ENCODE measurements around the gene DGKG. TPM values are rescaled to one million over a fixed set of nuclear protein-coding genes. Genes with fewer than 3 reads are reported as not detected.

The DGKG gene
- total and polyA plus RNA-seq, 2 of the 8 experiments (the other 6 are each of a cell fraction or from before 2014, with no cell fraction given): 0.30 to 0.48 TPM

DNA sequence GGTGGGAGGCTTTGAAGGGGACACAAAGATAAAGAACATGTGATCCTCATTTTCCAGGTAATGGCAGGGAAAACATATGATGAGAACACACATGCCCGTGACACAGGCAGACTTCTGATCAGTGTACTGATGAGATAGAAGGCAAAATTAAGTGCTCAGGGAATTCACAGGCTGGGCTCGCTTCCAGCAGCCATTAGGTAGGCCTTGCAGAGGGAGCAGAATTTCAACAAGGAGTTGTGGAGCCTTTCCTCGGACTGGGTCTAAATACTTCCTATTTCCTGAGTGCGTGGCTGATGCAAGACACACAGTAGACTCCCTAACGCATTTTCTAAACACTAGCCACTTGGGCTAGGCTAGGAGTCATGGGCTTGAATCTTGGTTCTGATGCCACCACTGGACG lies 179.2 kb downstream of the DGKG start:
- no peak overlapping the region for H2AFZ ChIP-seq (ENCODE audit: low read length)
- no peaks in the 10 kb centered on the region for H4K20me1 ChIP-seq (replicated peaks in 1 of 2; ENCODE audit: control insufficient read depth in 1 of 2, insufficient read depth in 2 of 2, low read length in 2 of 2)
- H3K9ac ChIP-seq (replicated peaks in 1 of 4; ENCODE audit: extremely low read depth in 1 of 4, low read depth in 3 of 4, low read length in 3 of 4): no peak overlapping the region
- H2BK120ac ChIP-seq (replicated peaks; ENCODE audit: low read depth, low read length): no peak overlapping the region
- DNase-seq (ENCODE audit: low read depth in 1 of 2, low spot score in 2 of 2) (no peak), FAIRE-seq (no peak)
- no peak overlapping the region for H4K8ac ChIP-seq (ENCODE audit: extremely low read depth, insufficient read depth, low read length)
- H3K4ac ChIP-seq (replicated peaks; ENCODE audit: insufficient read length, low read depth, low read length): no peak overlapping the region
- H3K27ac ChIP-seq (ENCODE audit: low read depth, low read length): no peak overlapping the region
- H2BK12ac ChIP-seq (ENCODE audit: low read depth, low read length): no peak overlapping the region
- no peak overlapping the region for H2BK5ac ChIP-seq (ENCODE audit: low read depth, low read length)
- ChIA-PET CTCF (ENCODE audit: partially characterized antibody) (no interaction called here), POLR2A (ENCODE audit: partially characterized antibody) (no interaction called here)
- H3K79me2 ChIP-seq (ENCODE audit: control insufficient read depth in 1 of 2, insufficient read depth in 2 of 2, low read length in 2 of 2): no peaks in the 10 kb centered on the region
- H3K14ac ChIP-seq (ENCODE audit: insufficient read length): no peak overlapping the region
- no peak overlapping the region for H4K5ac ChIP-seq (ENCODE audit: insufficient read length, low read depth, low read length)
- H3K79me1 ChIP-seq (ENCODE audit: low read depth, low read length): no peaks in the 10 kb centered on the region
- H2BK20ac ChIP-seq (ENCODE audit: low read length): no peak overlapping the region
- WGBS, 2 experiments (ENCODE audit: extremely low coverage in 1 of 2, insufficient coverage in 1 of 2, insufficient read length in 1 of 2, insufficient replicate concordance in 2 of 2, low coverage in 1 of 2, low lambda C conversion rate in 2 of 2, missing lambda C conversion rate in 1 of 2): 93% methylated on average over 6 of the region's 6 CpGs; no CpG with 5 or more reads in 1 of the 2 experiments
- peaks cover 0 to 2% (median 0%) of the 10 kb centered on the region in 4 experiments; a peak in 4 of 7 replicates for H3K27me3 ChIP-seq (replicated peaks in 1 of 4; ENCODE audit: control insufficient read depth in 3 of 4, extremely low read depth in 1 of 4, insufficient read depth in 3 of 4, low read length in 3 of 4)
- H3K56ac ChIP-seq (replicated peaks; ENCODE audit: insufficient read length, low read depth, low read length): no peak overlapping the region
- no peak overlapping the region for H3K23ac ChIP-seq (ENCODE audit: insufficient read length)
- no peaks in the 10 kb centered on the region for H3K36me3 ChIP-seq (ENCODE audit: control insufficient read depth in 2 of 4, insufficient read depth in 4 of 4, low read length in 3 of 4)
- no peak overlapping the region for H2BK15ac ChIP-seq (ENCODE audit: low read length)
- H2AK5ac ChIP-seq (ENCODE audit: low read depth, low read length): no peak overlapping the region
- H3K4me3 ChIP-seq (ENCODE audit: extremely low read depth in 1 of 4, insufficient read depth in 2 of 4, low read depth in 3 of 4, low read length in 4 of 4): no peak overlapping the region
- H3K9me3 ChIP-seq (ENCODE audit: insufficient read depth in 2 of 2, low read depth in 1 of 2, low read length in 1 of 2): no peaks in the 10 kb centered on the region
- H3K18ac ChIP-seq (ENCODE audit: extremely low read depth, low read length): no peak overlapping the region
- no peaks in the 10 kb centered on the region for H3K23me2 ChIP-seq (ENCODE audit: low read depth, low read length)
- H3K4me1 ChIP-seq (replicated peaks in 1 of 4; ENCODE audit: control insufficient read depth in 3 of 4, insufficient read depth in 4 of 4, low read length in 3 of 4): no peaks in the 10 kb centered on the region
- H4K91ac ChIP-seq (replicated peaks; ENCODE audit: insufficient read length, low read length): no peak overlapping the region
- TF ChIP-seq SAP30 (IDR thresholded peaks at IDR 0.05; ENCODE audit: insufficient read depth, insufficient replicate concordance, low read length) (no peak), TCF12 (IDR thresholded peaks at IDR 0.05; ENCODE audit: low read depth, low read length) (no peak), KDM4A (IDR thresholded peaks at IDR 0.05; ENCODE audit: low read depth, low read length, severe bottlenecking) (no peak), RFX5 (IDR thresholded peaks at IDR 0.05; ENCODE audit: borderline replicate concordance, low read depth, low read length) (no peak), EZH2 (IDR thresholded peaks at IDR 0.05; ENCODE audit: low read depth, low read length, severe bottlenecking) (no peak), JUN (IDR thresholded peaks at IDR 0.05; ENCODE audit: low read depth, low read length) (no peak), TEAD4 (IDR thresholded peaks at IDR 0.05; ENCODE audit: low read depth, low read length) (no peak), BACH1 (IDR thresholded peaks at IDR 0.05; ENCODE audit: low read length) (no peak), POLR2AphosphoS5 (IDR thresholded peaks at IDR 0.05; ENCODE audit: low read depth, low read length) (no peak), RNF2 (IDR thresholded peaks at IDR 0.05; ENCODE audit: borderline replicate concordance, low read depth, low read length, missing control alignments, poor library complexity, severe bottlenecking) (no peak), BRCA1 (IDR thresholded peaks at IDR 0.05; ENCODE audit: low read depth, low read length) (no peak)
- TF ChIP-seq, protein P1, sequence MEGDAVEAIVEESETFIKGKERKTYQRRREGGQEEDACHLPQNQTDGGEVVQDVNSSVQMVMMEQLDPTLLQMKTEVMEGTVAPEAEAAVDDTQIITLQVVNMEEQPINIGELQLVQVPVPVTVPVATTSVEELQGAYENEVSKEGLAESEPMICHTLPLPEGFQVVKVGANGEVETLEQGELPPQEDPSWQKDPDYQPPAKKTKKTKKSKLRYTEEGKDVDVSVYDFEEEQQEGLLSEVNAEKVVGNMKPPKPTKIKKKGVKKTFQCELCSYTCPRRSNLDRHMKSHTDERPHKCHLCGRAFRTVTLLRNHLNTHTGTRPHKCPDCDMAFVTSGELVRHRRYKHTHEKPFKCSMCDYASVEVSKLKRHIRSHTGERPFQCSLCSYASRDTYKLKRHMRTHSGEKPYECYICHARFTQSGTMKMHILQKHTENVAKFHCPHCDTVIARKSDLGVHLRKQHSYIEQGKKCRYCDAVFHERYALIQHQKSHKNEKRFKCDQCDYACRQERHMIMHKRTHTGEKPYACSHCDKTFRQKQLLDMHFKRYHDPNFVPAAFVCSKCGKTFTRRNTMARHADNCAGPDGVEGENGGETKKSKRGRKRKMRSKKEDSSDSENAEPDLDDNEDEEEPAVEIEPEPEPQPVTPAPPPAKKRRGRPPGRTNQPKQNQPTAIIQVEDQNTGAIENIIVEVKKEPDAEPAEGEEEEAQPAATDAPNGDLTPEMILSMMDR (IDR thresholded peaks at IDR 0.05; ENCODE audit: control extremely low read depth in 1 of 3, insufficient read depth in 1 of 3, low read depth in 1 of 3, low read length in 3 of 3): no peak
- H3K4me2 ChIP-seq (ENCODE audit: insufficient read depth in 1 of 2, low read depth in 2 of 2, low read length in 2 of 2): no peak overlapping the region
